Inflammatory macrophage treated with lipopolysaccharide for 1 hour (primary cell): Measurements from ENCODE around the gene KIAA1755.
A peak's percentile ranks its signal among the peaks of the same experiment; 100 is the strongest.

Source experiments
- DNase-seq, 2 donors: peaks; one replicate each; pipeline ENCODE4 v3.0.0-alpha.2; 2020 to 2022

The KIAA1755 gene

DNA sequence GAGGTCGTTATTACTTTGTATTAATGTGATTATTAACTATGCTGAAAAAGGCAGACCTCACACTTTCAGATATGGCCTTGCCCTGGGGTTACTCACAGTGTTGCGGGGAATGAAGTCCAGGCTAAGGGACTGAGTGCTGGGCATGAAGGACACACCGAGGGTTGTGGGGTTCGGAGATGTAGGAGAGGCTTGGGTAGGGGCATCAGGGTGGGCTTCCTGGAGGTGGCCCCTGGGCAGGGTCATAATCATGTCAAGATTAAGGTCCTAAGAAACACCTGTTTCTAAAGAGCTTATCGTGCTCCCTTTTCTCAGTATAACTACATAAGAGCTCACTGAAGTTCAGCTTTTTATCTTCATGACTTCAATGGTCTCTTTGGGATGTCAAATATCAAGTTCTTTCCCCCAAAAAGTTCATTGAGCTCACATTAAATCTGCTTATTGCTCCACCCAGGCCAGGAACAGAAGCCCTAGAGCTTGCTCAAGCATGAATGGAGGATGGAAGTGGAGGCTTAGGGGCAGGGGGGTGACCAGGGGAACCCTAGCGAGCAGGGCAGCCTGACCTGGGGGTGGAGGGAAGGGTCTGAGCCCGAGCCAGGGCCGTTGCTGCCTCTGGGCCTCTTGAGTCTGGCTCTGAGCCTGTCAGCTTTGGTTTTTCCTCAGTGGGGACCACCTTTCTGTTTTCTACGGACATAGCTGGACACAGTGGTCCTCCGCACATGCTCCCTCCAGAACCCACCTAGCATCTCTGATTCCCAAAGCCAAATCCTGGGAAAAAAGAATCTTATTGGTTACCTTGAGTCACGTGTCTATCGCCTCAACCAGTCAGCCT lies 58.2 kb downstream of the KIAA1755 start:
- no peak for DNase-seq

DNA sequence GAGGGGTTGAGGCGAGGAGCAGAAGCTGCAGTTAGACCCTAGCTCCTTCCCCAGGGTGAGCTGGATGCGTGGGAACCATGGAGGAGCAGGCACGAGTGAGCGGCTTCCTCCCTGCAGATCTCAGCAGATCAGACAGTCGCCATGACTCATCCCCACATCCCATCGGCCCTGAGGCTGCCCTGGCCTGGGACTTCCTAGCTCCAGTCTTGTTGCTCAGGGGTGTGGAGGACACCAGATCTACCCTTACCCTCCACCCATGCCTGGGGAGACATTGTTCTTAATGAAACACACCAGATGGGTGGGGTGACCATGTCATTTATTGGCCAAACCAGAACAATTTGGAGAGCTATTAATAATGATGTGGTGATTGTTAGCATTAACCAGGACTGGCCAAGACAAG lies 59.2 kb downstream of the KIAA1755 start:
- DNase-seq, result peak; percentile 80 to 93

- no peak for DNase-seq
Observed at GRCh38 chr20:38200646-38201045, 59.9 kb downstream of the KIAA1755 start.

DNA sequence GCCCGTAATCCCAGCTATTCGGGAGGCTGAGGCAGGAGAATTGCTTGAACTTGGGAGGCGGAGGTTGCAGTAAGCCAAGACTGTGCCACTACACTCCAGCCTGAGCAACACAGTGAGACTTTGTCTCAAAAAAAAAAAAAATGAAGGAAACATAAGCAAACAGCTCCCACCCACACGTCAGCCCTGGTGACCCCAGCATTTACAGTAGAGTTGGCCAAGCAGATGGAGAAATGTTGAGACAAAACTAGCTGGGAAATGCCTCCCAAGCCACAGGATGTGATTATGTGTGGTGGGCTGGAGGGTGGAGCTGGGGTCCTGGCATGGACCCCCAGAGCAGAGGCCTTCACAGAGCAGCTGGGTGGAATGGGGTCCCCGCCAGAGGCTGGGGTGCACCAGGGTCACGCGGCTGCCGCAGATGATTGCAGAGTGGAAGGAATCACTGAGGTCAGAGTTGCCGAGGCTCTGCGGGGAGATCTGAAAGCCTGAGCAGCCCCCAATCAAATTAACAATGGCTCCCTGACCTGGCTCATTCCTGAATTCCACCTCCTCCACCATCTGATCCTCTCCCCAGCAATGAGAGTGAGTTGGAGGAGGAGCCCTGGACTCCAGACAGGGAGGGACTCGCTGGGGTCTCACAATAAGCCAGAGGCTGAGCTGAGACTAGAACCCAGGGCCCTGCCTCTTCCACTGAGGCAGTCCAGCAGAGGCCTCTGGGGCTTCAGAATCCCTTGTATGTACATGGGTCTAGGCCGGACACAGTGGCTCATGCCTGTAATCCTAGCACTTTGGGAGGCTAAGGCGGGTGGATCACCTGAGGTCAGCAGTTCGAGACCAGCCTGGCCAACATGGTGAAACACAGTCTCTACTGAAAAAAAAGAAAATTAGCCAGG lies 60.8 kb downstream of the KIAA1755 start:
- DNase-seq, result peak; percentile 56 to 79

GRCh38 chr20:38198238-38198861 lies 62.2 kb downstream of the KIAA1755 start:
- DNase-seq, result no peak

DNA sequence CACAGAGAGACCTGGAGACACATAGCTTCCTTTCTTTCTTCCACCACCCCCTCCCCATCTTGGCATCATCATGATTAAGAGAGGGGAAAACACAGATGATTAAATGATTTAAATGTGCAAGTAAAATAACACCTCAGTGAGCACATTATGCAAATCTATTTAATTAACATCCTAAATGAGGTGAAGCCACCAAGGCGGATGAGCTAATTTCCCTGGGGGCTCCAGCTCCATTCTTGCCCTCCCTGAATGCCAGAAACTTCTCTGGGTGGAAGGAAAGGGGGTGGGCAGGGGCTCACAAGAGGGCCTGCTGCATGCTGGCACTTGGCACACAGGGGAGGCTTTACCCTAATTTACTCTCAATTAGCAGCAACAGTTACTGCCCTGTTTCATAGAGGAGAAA lies 62.9 kb downstream of the KIAA1755 start:
- DNase-seq, result no peak

GRCh38 chr20:38197217-38197616 lies 63.3 kb downstream of the KIAA1755 start:
- DNase-seq, result no peak

GRCh38 chr20:38196592-38196991 lies 63.9 kb downstream of the KIAA1755 start:
- DNase-seq, result peak; percentile 94 to 95

DNA sequence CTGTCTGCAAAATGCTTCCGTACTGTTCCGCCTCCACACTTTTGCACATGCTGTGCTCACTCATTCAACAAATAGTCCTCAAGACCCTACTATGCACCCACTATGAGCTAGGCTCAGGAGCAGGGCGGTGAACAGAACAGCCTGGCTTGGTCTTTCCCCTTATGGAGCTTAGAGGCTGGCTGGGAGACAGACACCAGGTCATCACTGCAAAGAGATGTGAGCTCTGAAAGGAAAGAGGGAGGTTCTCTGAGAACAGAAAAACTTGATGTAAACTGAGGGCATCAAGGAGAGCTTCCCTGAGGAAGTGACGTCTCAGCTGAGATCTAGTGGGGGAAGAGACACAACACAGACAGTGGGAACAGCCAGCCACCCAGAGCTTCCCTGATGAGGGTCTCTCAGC lies 64.5 kb downstream of the KIAA1755 start:
- peak in 1 of 2 donors; percentile 25 for DNase-seq

GRCh38 chr20:38195521-38195920 lies 65.0 kb downstream of the KIAA1755 start:
- no peak for DNase-seq

- peak; percentile 80 to 86 for DNase-seq
Observed at GRCh38 chr20:38194971-38195504, 65.5 kb downstream of the KIAA1755 start.

- no peak for DNase-seq
Observed at GRCh38 chr20:38193586-38194105, 66.9 kb downstream of the KIAA1755 start.

DNA sequence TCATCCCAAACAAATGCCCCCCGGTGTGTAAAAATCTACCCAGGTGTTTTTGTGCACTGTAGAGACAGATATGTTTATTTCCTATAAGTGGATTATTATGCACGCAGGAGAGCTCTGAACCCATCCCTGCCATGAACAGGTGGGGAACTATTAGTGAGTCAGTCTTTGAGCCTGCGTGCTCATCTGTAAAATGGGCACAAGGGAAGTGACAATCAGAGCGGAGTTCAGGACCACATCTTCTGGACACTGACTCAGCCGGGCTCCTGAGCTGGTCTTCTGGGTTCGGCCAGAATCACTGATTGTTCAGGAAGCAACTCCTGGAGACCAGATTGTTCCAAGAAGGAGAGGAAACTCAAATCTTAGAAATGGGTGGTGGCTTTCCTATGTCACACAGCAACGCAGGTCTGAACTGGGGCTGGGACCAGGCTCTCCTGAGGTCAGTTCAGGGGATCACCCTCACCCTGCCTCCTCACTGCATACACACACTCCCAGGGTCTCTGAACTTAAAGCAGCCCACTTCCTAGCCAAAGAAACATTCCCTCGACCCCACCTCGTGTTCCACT lies 68.1 kb downstream of the KIAA1755 start:
- no peak for DNase-seq

DNA sequence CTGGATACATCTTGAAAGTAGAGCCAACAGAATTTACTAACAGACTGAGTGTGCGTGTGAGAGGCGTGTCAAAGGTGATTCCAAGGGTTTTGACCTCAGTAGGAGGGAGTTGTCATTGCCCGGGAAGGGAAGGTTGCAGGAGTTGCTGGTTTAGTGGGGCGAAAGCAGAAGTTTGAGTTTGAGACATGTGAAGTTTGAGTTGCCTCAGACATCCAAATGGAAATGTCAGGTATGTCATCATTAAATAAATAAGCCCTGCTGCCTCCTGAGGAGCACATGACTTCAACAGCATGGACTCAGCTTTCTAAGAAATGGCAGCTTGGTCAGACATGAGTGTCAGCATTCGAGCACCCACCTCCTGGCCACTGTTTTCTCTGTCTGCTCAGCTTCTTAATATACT lies 68.9 kb downstream of the KIAA1755 start:
- peak; percentile 70 to 91 for DNase-seq

DNA sequence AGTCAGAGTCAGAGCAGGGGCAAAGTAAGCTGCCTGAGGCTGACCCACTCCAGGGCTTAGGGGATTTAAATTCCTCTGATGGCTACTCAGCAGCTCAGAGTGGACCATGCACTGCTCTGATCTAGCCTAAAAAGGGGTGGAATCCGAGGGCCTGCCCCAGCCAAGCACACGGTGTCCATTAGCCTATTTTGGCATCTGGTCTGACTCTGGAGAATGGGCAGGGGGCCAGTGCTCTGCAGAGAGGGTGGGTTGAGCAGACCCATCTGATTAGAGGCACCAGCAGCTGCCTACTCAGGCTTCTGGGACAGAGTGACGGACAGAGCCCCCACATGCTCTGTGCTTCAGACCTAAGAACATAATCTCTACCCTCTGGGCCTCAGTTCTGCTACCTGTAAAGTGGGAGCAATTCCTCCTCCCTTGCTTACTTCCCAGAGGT lies 69.6 kb downstream of the KIAA1755 start:
- no peak for DNase-seq

DNA sequence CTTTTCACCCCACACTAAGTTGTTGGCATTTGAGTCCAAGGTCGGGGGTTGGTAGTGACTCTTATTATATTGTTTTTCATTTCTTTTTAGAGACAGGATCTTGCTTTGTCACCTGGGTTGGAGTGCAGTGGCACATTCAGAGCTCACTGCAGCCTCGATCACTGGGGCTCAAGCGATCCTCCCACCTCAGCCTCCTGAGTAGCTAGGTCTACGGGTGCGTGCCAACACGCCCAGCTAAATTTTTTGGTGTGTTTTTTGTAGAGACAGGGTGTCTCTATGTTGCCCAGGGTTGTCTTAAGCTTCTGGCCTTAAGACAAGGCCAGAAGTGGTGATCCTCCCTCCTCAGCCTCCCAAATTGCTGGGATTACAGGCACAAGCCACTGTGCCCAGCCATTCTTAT lies 70.4 kb downstream of the KIAA1755 start:
- no peak for DNase-seq

GRCh38 chr20:38187517-38187916 lies 73.0 kb downstream of the KIAA1755 start:
- peak; percentile 78 to 85 for DNase-seq

- no peak for DNase-seq
Observed at GRCh38 chr20:38186788-38187221, 73.7 kb downstream of the KIAA1755 start.

DNA sequence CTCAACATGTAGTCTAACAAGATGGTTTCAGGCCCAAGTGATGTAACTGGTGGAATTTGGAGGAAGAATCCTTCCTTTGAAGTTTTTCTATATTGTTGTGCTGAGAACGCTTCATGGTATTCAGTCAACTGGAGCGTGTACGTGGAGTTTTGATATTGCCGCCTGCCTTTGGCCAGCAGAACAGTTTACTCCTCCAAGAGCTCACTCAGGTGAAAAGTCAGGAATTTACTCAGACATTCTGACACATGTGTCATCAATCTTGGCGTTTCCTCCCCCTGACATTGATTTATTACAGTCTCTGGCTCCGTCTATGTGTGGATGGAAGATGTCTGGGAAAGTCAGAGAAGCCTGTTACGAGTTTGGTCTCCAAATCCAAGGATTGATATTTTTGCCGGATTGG lies 76.4 kb downstream of the KIAA1755 start:
- DNase-seq, result no peak

- DNase-seq, result no peak
Observed at GRCh38 chr20:38181971-38182370, 78.6 kb downstream of the KIAA1755 start.

GRCh38 chr20:38181207-38181801 lies 79.2 kb downstream of the KIAA1755 start:
- no peak for DNase-seq

- no peak for DNase-seq
Observed at GRCh38 chr20:38180781-38181180, 79.8 kb downstream of the KIAA1755 start.
